Adrenal gland (tissue), 12 donors: ENCODE results near the gene NLRC5. TPM values are rescaled to one million over a fixed set of nuclear protein-coding genes. Genes with fewer than 3 reads are reported as not detected.
A peak's percentile ranks its signal among the peaks of the same experiment; 100 is the strongest.

ENCODE experiments used
- DNase-seq, 7 donors: peaks; one replicate each; pipeline ENCODE4 v3.0.0-alpha.2; 2019 to 2020
- H3K27ac ChIP-seq, 5 donors: fragments of 200-600 bp; sonication (generic) in 4 of 5; 1 replicate in 3 of 5; 2 replicates in 2 of 5; pipeline versions ENCODE4 v1.5.1 to v1.8.0; 2016 to 2020; ENCODE audit warnings: mild to moderate bottlenecking in 1 of 5
- H3K27me3 ChIP-seq: fragments of 200-600 bp; 2 replicates; pipeline ENCODE4 v1.8.0; 2021
- H3K36me3 ChIP-seq, 2 donors: fragments of 200-600 bp; replicated peaks in 1 of 2; 1 replicate in 1 of 2; 2 replicates in 1 of 2; pipeline versions ENCODE4 v1.5.1 to v1.8.0; 2018 to 2022
- H3K4me1 ChIP-seq, 2 donors: fragments of 200-600 bp; replicated peaks in 1 of 2; 1 replicate in 1 of 2; 2 replicates in 1 of 2; pipeline versions ENCODE4 v1.5.1 to v1.8.0; 2018 to 2021
- H3K4me3 ChIP-seq, 4 donors: fragments of 200-600 bp; sonication (generic) in 3 of 4; one replicate each; pipeline ENCODE4 v1.5.1; 2016 to 2018
- H3K9me3 ChIP-seq, 3 donors: fragments of 200-600 bp; sonication (generic) in 1 of 3; replicated peaks in 1 of 3; 1 replicate in 2 of 3; 2 replicates in 1 of 3; pipeline versions ENCODE4 v1.5.1 to v1.8.0; 2016 to 2021
- POLR2A ChIP-seq, 2 donors: fragments of 450-650 bp; IDR thresholded peaks; one replicate each; pipeline ENCODE4 v1.6.1; 2017; ENCODE audit warnings: antibody characterized with exemption in 2 of 2, mild to moderate bottlenecking in 2 of 2, moderate library complexity in 1 of 2
- WGBS, 4 donors: extraction: QIAGEN DNeasy Blood & Tissue Kit in 2 of 4; methylation state at CpG; one replicate each; pipeline versions ENCODE4 v1.1.5 to v1.1.7; 2013 to 2017; 5-methylcytosine and 5-hydroxymethylcytosine counted together
- intact Hi-C, 2 donors: fragments of 100-400 bp; cut with DNase I; formaldehyde crosslinking; loops; one replicate each; pipeline versions ENCODE4 v1.14.1 to v1.15.0; 2022 to 2023
- polyA plus RNA-seq, 3 donors: library from polyadenylated mRNA; stranded (reverse); fragments of 200-250 nt in 2 of 3; fragments of 350-450 nt in 1 of 3; fragmentation: Illumina TruSeq in 1 of 3; extraction: RNeasy Lipid Tissue Mini Kit (QIAGEN cat#74804) in 1 of 3; gene quantifications; one replicate each; pipeline ENCODE4 v1.2.3, GENCODE V29; 2013 to 2014
- total RNA-seq, 9 donors: library from RNA; depleted of rRNA in 4 of 9; stranded (reverse); fragments of >200 nt in 4 of 9; fragments of 120-200 nt in 1 of 9; fragmentation: NEBNext Ultra II Directional in 1 of 9; extraction: Animal tissue kit (Norgen Biotek cat#: 25700) in 1 of 9; gene quantifications; one replicate each; pipeline versions ENCODE4 v1.1.0 to v1.2.4, GENCODE V29; 2013 to 2023
- TF ChIP-seq, protein P1 (sequence below), 6 experiments: fragments of 450-650 bp in 4 of 6; fragments of 200-600 bp in 2 of 6; sonication (generic) in 1 of 6; IDR thresholded peaks; 1 replicate in 5 of 6; 2 replicates in 1 of 6; pipeline versions ENCODE4 v1.5.1 to v1.8.0; 2016 to 2021; ENCODE audit warnings: antibody characterized with exemption in 6 of 6, mild to moderate bottlenecking in 2 of 6, moderate library complexity in 1 of 6
- donor health status: healthy with polysubstance abuse.
- donor health status: Bipolar disorder and iron deficiency.
- donor health status: DM: yes; HTN: yes; CAD: no.
- donor health status: DM: no; HTN: no; CAD: no.
- donor health status: DM: no; HTN: no; CAD: no.
- donor health status: DM: yes; HTN: yes; CAD: no.

Gene NLRC5
- total and polyA plus RNA-seq, 12 donors = 6.0 to 89.0 (median 26.6) TPM

DNA sequence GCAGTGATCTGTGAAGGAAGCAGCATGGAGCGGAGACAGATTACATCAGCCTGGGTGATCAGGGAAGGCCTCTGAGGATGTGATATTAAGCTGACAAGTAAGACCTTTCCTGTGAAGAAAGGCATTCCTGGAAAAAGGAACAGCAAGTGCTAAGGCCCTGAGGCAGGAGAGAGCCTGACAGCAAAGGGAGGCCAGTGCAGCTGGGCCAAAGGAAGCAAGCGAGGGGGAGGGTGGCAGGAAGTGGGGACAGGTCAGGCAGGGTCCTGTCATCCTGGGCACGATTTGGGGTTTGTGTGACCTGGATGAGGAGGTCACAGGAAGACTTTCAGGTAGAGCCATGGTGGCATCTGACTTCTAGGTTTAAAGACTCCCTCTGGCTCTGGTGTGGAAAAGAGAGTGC, 115.3 kb downstream of the NLRC5 start:
- DNase-seq = no peak
- Histone ChIP-seq H3K27me3 (no peaks in the 10 kb centered on the region), H3K9me3 (no peaks in the 10 kb centered on the region), H3K27ac (no peak overlapping the region), H3K36me3 (no peaks in the 10 kb centered on the region), H3K4me1 (no peaks in the 10 kb centered on the region), H3K4me3 (no peak overlapping the region)
- 66 to 79% (median 69%) methylated on average over 3 of the region's 3 CpGs for WGBS, 4 donors
- TF ChIP-seq POLR2A (IDR thresholded peaks at IDR 0.05) = no peak
- TF ChIP-seq, protein P1, sequence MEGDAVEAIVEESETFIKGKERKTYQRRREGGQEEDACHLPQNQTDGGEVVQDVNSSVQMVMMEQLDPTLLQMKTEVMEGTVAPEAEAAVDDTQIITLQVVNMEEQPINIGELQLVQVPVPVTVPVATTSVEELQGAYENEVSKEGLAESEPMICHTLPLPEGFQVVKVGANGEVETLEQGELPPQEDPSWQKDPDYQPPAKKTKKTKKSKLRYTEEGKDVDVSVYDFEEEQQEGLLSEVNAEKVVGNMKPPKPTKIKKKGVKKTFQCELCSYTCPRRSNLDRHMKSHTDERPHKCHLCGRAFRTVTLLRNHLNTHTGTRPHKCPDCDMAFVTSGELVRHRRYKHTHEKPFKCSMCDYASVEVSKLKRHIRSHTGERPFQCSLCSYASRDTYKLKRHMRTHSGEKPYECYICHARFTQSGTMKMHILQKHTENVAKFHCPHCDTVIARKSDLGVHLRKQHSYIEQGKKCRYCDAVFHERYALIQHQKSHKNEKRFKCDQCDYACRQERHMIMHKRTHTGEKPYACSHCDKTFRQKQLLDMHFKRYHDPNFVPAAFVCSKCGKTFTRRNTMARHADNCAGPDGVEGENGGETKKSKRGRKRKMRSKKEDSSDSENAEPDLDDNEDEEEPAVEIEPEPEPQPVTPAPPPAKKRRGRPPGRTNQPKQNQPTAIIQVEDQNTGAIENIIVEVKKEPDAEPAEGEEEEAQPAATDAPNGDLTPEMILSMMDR (IDR thresholded peaks at IDR 0.05) = no peak
- intact Hi-C loops = loop anchor here in 1 of 2 donors (10.0 kb wide), 1 partner anchor 310 kb away; no protein-coding TSS in a partner anchor

DNA sequence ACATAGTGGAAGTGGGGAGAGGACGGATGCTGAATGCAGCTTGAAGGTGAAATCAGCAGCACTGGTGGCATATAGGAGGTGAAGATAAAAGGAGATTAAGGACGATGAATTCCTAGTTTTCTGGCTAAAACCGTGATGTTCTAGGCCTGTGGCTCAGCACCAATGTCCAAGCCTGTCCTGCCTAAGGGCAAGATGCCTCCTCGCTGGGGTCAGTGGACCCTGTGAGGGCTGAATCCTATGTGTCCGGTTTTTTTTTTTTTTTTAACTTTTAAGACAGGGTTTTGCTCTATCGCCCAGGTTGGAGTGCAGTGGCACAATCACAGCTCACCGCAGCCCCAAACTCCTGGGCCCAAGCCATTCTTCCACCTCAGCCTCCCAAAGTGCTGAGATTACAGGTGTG, 115.8 kb downstream of the NLRC5 start:
- H3K4me1 ChIP-seq = no peaks in the 10 kb centered on the region
- no peaks in the 10 kb centered on the region for H3K27me3 ChIP-seq
- intact Hi-C loops = loop anchor here in 1 of 2 donors (10.0 kb wide), 1 partner anchor 310 kb away; no protein-coding TSS in a partner anchor
- no peak for DNase-seq
- H3K4me3 ChIP-seq = no peak overlapping the region
- TF ChIP-seq, protein P1 (IDR thresholded peaks at IDR 0.05) = no peak
- no peak for TF ChIP-seq POLR2A (IDR thresholded peaks at IDR 0.05)
- H3K9me3 ChIP-seq = no peaks in the 10 kb centered on the region
- H3K27ac ChIP-seq = no peak overlapping the region
- WGBS, 4 donors = 82 to 89% (median 87%) methylated on average over 7 of the region's 7 CpGs
- H3K36me3 ChIP-seq = no peaks in the 10 kb centered on the region

DNA sequence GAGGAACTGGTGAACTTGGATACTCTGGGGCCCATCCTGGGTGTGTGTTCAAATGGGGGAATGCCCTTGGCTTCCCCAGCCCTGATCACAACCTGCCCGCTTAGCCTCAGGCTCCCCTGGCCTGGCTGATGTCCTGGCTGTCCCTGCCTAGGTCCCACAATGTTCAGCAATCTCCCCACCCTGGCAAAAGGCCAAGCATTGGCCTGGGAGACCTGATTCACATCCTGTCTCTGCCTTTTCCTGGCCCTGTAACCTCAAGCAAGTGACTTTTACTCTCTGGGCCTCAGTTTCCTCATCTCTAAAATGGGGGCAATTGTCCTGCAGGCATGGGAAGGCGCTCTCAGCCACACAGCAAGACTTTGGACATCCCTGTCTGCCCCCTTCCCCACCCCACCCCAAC, 117.4 kb downstream of the NLRC5 start:
- DNase-seq = peak in 3 of 7 donors; percentile 33 to 49 (median 41)
- 92 to 100% (median 99%) methylated on average over 1 to 2 of the region's 2 CpGs for whole genome bisulfite sequencing, 4 donors
- no peak for TF ChIP-seq POLR2A (IDR thresholded peaks at IDR 0.05)
- TF ChIP-seq, protein P1 (IDR thresholded peaks at IDR 0.05) = no peak
- no peak overlapping the region for H3K4me3 ChIP-seq
- peaks cover 0 to under 1% of the 10 kb centered on the region in 2 donors for H3K4me1 ChIP-seq
- no peak overlapping the region for H3K27ac ChIP-seq
- H3K27me3 ChIP-seq = no peaks in the 10 kb centered on the region
- no peaks in the 10 kb centered on the region for H3K9me3 ChIP-seq
- intact Hi-C loops = loop anchor here in 1 of 2 donors (10.0 kb wide), 1 partner anchor 308 kb away; no protein-coding TSS in a partner anchor
- H3K36me3 ChIP-seq = no peaks in the 10 kb centered on the region

DNA sequence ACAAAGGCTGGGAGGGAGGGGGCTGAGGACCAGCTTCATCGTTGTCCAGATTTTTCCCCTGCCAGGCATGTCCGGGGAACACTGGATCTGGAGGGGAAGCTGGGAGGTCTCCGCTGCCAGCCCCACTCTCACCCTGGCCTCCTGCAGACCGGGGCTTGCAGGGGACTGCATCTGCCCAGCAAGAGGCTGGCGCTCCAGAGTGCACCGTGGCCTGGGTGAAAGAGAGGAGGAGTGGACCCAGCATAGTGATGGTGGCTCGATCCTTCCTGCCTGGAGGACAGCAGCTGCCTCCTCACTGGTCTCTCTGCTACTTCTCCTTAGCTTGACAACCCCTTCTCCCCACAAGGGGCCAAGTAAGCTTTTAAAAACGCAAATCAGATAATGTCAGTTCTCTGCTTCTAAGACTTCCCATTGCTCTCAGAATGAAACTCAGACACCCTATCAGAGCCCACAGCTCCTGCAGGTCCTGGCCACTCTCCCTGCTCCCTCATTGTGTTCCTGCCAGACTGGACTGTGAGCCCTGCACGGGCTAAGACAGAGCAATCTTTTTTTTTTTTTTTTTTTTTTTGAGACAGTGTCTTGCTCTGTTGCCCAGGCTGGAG, 118.1 kb downstream of the NLRC5 start:
- DNase-seq = no peak
- H3K27ac ChIP-seq = no peak overlapping the region
- no peaks in the 10 kb centered on the region for H3K36me3 ChIP-seq
- TF ChIP-seq POLR2A (IDR thresholded peaks at IDR 0.05) = no peak
- TF ChIP-seq, protein P1 (IDR thresholded peaks at IDR 0.05) = no peak
- H3K4me1 ChIP-seq = peaks cover 0 to 7% of the 10 kb centered on the region in 2 donors
- intact Hi-C loops = loop anchor here in 1 of 2 donors (10.0 kb wide), 1 partner anchor 307 kb away; no protein-coding TSS in a partner anchor
- H3K4me3 ChIP-seq = no peak overlapping the region
- no peaks in the 10 kb centered on the region for H3K9me3 ChIP-seq
- 72 to 85% (median 78%) methylated on average over 7 to 9 of the region's 9 CpGs for WGBS, 4 donors
- H3K27me3 ChIP-seq = no peaks in the 10 kb centered on the region
